ENCODE measurements around the gene C4BPA. TPM values are rescaled to one million over a fixed set of nuclear protein-coding genes. Genes with fewer than 3 reads are reported as not detected.

C4BPA gene
- total RNA-seq, 6 experiments from 2014 or later, result not detected

DNA sequence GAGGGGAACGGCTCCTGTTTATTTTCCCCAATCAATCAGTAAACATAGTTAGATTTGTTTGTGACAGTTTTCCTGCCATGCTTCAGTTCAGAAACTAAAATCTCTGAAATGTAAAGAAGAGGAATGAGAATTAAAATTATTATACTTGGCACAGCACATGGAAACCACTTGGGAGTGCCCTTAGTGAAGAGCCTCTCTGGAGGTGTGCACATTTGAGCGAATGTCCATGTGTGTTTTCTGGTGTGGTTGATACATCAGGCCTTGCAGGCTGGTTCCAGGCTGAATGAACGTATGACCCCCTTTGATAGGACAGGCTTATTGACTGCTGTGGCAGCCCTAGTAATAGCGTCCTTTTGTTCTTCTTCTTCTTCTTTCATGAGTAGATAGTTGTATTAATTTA lies 27.1 kb downstream of the C4BPA start:
- Mint-ChIP-seq H3K27ac (no peak overlapping the region), H3K4me1 (ENCODE audit: low read depth) (no peaks in the 10 kb centered on the region), H3K4me3 (no peak overlapping the region), H3K27me3 (ENCODE audit: insufficient read depth) (no peaks in the 10 kb centered on the region; the same call in 1 of the 2 replicates), H3K9me3 (peaks cover 11% of the 10 kb centered on the region), H3K36me3 (ENCODE audit: low read depth) (peaks cover 10% of the 10 kb centered on the region; the same call in 1 of the 2 replicates)
- no peak for DNase-seq
- TF ChIP-seq, protein P1, sequence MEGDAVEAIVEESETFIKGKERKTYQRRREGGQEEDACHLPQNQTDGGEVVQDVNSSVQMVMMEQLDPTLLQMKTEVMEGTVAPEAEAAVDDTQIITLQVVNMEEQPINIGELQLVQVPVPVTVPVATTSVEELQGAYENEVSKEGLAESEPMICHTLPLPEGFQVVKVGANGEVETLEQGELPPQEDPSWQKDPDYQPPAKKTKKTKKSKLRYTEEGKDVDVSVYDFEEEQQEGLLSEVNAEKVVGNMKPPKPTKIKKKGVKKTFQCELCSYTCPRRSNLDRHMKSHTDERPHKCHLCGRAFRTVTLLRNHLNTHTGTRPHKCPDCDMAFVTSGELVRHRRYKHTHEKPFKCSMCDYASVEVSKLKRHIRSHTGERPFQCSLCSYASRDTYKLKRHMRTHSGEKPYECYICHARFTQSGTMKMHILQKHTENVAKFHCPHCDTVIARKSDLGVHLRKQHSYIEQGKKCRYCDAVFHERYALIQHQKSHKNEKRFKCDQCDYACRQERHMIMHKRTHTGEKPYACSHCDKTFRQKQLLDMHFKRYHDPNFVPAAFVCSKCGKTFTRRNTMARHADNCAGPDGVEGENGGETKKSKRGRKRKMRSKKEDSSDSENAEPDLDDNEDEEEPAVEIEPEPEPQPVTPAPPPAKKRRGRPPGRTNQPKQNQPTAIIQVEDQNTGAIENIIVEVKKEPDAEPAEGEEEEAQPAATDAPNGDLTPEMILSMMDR (IDR thresholded peaks at IDR 0.05), result no peak

DNA sequence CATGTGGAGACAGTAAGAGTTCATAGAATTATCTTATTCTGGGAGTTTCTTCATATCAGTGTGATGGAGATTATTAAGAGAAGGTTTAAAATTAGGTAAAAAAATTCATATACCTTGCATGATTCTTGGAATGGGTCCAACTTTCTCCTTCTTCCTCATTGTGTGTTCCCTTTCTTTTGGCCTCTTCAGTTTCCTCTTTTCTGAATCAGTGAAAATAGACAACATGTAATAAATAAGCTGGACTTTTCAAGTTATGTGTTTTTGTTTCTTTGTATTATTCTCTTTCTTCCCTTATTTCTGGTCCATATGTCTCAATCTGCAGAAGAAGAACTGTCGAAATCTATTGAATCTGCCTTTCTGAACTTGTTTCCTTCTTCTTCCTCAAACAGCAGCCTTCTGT lies 30.5 kb downstream of the C4BPA start:
- Mint-ChIP-seq H3K27ac (no peak overlapping the region), H3K4me3 (no peak overlapping the region), H3K4me1 (ENCODE audit: low read depth) (no peaks in the 10 kb centered on the region), H3K9me3 (no peaks in the 10 kb centered on the region), H3K36me3 (ENCODE audit: low read depth) (no peaks in the 10 kb centered on the region), H3K27me3 (ENCODE audit: insufficient read depth) (no peaks in the 10 kb centered on the region; the same call in 1 of the 2 replicates)
- TF ChIP-seq, protein P1 (IDR thresholded peaks at IDR 0.05), result no peak
- DNase-seq, result no peak

DNA sequence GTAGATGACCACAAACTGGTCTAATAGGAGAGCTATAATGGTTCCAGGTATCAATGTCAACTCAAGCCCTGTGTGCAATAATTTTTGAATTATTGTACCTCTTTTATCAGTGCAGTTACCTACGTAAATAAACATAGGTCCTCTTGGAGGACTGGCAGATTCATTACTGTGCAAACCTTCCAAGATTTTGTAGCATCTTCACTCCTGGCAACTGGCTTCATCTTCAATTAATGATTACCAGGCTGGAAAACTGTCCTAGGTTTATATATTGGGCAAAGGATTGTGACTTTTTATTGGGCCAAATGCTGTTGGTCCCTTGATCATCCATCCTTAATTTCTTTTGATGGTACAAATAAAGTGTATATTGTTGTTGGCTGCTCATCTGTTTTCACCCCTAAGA lies 35.6 kb downstream of the C4BPA start:
- H3K4me1 Mint-ChIP-seq (ENCODE audit: low read depth), result peaks cover 6% of the 10 kb centered on the region; the same call in 1 of the 2 replicates
- no peak for DNase-seq
- no peaks in the 10 kb centered on the region; the same call in none of the 2 replicates for H3K27me3 Mint-ChIP-seq (ENCODE audit: insufficient read depth)
- no peaks in the 10 kb centered on the region for H3K36me3 Mint-ChIP-seq (ENCODE audit: low read depth)
- no peak overlapping the region for H3K4me3 Mint-ChIP-seq
- no peak overlapping the region for H3K27ac Mint-ChIP-seq
- TF ChIP-seq, protein P1 (IDR thresholded peaks at IDR 0.05), result no peak
- H3K9me3 Mint-ChIP-seq, result no peaks in the 10 kb centered on the region

DNA sequence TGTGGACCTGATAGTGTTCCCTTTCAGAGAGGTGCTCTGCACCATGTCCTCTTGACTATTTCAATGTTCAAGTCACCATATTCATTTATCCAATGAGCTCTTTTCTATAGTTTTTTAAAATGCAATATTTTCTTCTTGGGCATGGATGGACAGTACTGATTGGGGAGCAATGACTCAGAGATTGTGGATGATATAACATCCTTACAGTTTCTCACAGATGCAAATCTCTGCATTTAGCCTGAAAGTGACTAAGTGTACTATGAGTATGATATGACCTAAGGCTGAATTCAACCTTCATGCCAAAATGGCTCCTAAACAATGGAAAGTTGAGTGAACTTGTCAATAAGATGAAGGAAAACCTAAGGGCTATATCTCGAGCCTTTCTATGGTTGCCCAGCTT lies 36.5 kb downstream of the C4BPA start:
- TF ChIP-seq, protein P1 (IDR thresholded peaks at IDR 0.05), result no peak
- Mint-ChIP-seq H3K36me3 (ENCODE audit: low read depth) (no peaks in the 10 kb centered on the region), H3K9me3 (no peaks in the 10 kb centered on the region), H3K27me3 (ENCODE audit: insufficient read depth) (no peaks in the 10 kb centered on the region; the same call in none of the 2 replicates), H3K27ac (no peak overlapping the region), H3K4me3 (no peak overlapping the region), H3K4me1 (ENCODE audit: low read depth) (peaks cover 6% of the 10 kb centered on the region; the same call in 1 of the 2 replicates)
- peak; percentile 44 for DNase-seq

- peaks cover 2% of the 10 kb centered on the region; the same call in 1 of the 2 replicates for H3K4me1 Mint-ChIP-seq (ENCODE audit: low read depth)
- TF ChIP-seq, protein P1 (IDR thresholded peaks at IDR 0.05), result no peak
- DNase-seq, result no peak
- H3K27me3 Mint-ChIP-seq (ENCODE audit: insufficient read depth), result peaks cover 3% of the 10 kb centered on the region
- H3K36me3 Mint-ChIP-seq (ENCODE audit: low read depth), result no peaks in the 10 kb centered on the region
- H3K4me3 Mint-ChIP-seq, result no peak overlapping the region
- H3K27ac Mint-ChIP-seq, result no peak overlapping the region
- H3K9me3 Mint-ChIP-seq, result no peaks in the 10 kb centered on the region
These were observed 41.5 kb downstream of the C4BPA start for GRCh38 chr1:207145401-207146058.

Data from HFFc6 (cell line).